Panc1 (cell line): ENCODE results near the gene GDF7. TPM values are rescaled to one million over a fixed set of nuclear protein-coding genes. Genes with fewer than 3 reads are reported as not detected.

Source experiments
- ATAC-seq: fragments of 200-7000 bp; cut with Tn5 transposase; 2 replicates; pipeline ENCODE4 v1.9.1; 2020; ENCODE audit warnings: mild to moderate bottlenecking, moderate library complexity
- BruUV-seq: library from RNA; stranded (reverse); fragments of 400-500 nt; replicated peaks from 2 replicates; lab custom pipeline; 2021; lab: Mats Ljungman, UMichigan
- CTCF ChIA-PET: fragments of 300-600 bp; sonication (Branson Sonifier 250); formaldehyde crosslinking; loops from one replicate; lab custom pipeline; 2022; ENCODE audit warnings: antibody characterized with exemption; lab: Charles Lee
- POLR2A ChIA-PET: fragments of 300-600 bp; sonication (Branson Sonifier 250); formaldehyde crosslinking; loops from one replicate; lab custom pipeline; 2022; ENCODE audit warnings: antibody characterized with exemption; lab: Charles Lee
- DNase-seq: peaks from one replicate; pipeline ENCODE4 v3.0.0-alpha.2; 2010; ENCODE audit warnings: low read depth, low spot score
- H3K27ac ChIP-seq: 2 replicates; pipeline ENCODE4 v1.5.1; 2011; ENCODE audit warnings: mild to moderate bottlenecking, low read length, inconsistent platforms
- H3K27me3 ChIP-seq: fragments of 200-500 bp; sonication (Bioruptor generic); 2 replicates; pipeline ENCODE4 v1.6.0; 2014; ENCODE audit warnings: low read length, inconsistent platforms; ENCODE audit not compliant: control insufficient read depth, insufficient read depth
- H3K36me3 ChIP-seq: fragments of 200-500 bp; sonication (Bioruptor generic); 2 replicates; pipeline ENCODE4 v1.5.1; 2014; ENCODE audit warnings: inconsistent platforms, mild to moderate bottlenecking, low read length, moderate library complexity; ENCODE audit not compliant: control insufficient read depth, insufficient read depth
- H3K4me1 ChIP-seq: 2 replicates; pipeline ENCODE4 v1.5.1; 2011; ENCODE audit warnings: inconsistent platforms, mild to moderate bottlenecking, low read length, moderate library complexity; ENCODE audit not compliant: control insufficient read depth, insufficient read depth
- H3K4me3 ChIP-seq, 2 experiments: 2 replicates each; pipeline ENCODE4 v1.5.1; 2011 to 2012; ENCODE audit warnings: low read depth in 2 of 2, low read length in 2 of 2, mild to moderate bottlenecking in 2 of 2, inconsistent platforms in 1 of 2, moderate library complexity in 1 of 2
- H3K9me3 ChIP-seq: fragments of 200-500 bp; sonication (Bioruptor generic); 2 replicates; pipeline ENCODE4 v1.5.1; 2014; ENCODE audit warnings: low read depth, mild to moderate bottlenecking, inconsistent platforms, low read length, moderate library complexity; ENCODE audit not compliant: control insufficient read depth, insufficient read depth
- CTCF ChIP-seq: fragments of 450-650 bp; IDR thresholded peaks from 2 replicates; pipeline ENCODE4 v1.5.1; 2017; ENCODE audit warnings: mild to moderate bottlenecking
- POLR2AphosphoS5 ChIP-seq: IDR thresholded peaks from 2 replicates; pipeline ENCODE4 v1.6.1; 2012; ENCODE audit warnings: mild to moderate bottlenecking, low read depth, low read length, moderate library complexity
- REST ChIP-seq, 2 experiments: IDR thresholded peaks; 2 replicates each; pipeline ENCODE4 v1.6.1; 2011 to 2012; ENCODE audit warnings: low read depth in 2 of 2, control low read depth in 1 of 2, low read length in 1 of 2, mild to moderate bottlenecking in 1 of 2, moderate library complexity in 1 of 2; ENCODE audit not compliant: insufficient read depth in 1 of 2
- SIN3A ChIP-seq: IDR thresholded peaks from 2 replicates; pipeline ENCODE4 v1.6.1; 2012; ENCODE audit warnings: low read depth, mild to moderate bottlenecking, low read length, moderate library complexity, borderline replicate concordance; ENCODE audit not compliant: insufficient read depth
- TCF7L2 ChIP-seq: IDR thresholded peaks from 2 replicates; pipeline ENCODE4 v1.6.1; 2011; ENCODE audit warnings: mild to moderate bottlenecking, low read depth, low read length, inconsistent platforms
- in situ Hi-C: cut with HindIII; loops from 2 replicates; pipeline ENCODE4 v1.10.0; 2016; ENCODE audit warnings: low sequenced_read_pairs, low pct_unique_long_range_greater_than_20kb
- intact Hi-C: fragments of 100-400 bp; cut with micrococcal nuclease; formaldehyde crosslinking; loops from one replicate; pipeline ENCODE4 v1.10.0; 2022; ENCODE audit not compliant: unreplicated experiment
- total RNA-seq: library from RNA; stranded (reverse); gene quantifications from one replicate; pipeline ENCODE4 v1.2.1, GENCODE V29; 2021; ENCODE audit not compliant: unreplicated experiment

GDF7 gene
- total RNA-seq, 1 experiment from 2014 or later, result not detected

GRCh38 chr2:20619624-20620024, 47.3 kb upstream of the GDF7 start:
- no peak overlapping the region for H3K4me3 ChIP-seq
- POLR2A ChIA-PET, result no interaction called here
- no peaks in the 10 kb centered on the region for H3K9me3 ChIP-seq
- H3K27ac ChIP-seq, result no peak overlapping the region
- DNase-seq (no peak), ATAC-seq (no peak)
- in situ Hi-C loops (no loop called here), intact Hi-C loops (no loop called here)
- no peaks in the 10 kb centered on the region for H3K27me3 ChIP-seq
- no peak for TF ChIP-seq REST (IDR thresholded peaks at IDR 0.05; ENCODE audit: insufficient read depth in 1 of 2, low read depth in 2 of 2, low read length in 1 of 2)
- TF ChIP-seq CTCF, result no peak
- no peak for TF ChIP-seq POLR2AphosphoS5
- no peak for TF ChIP-seq SIN3A
- TF ChIP-seq TCF7L2, result no peak
- no peaks in the 10 kb centered on the region; the same call in none of the 2 replicates for H3K36me3 ChIP-seq
- peaks cover 11% of the 10 kb centered on the region for H3K4me1 ChIP-seq
- no TSS peak for BruUV-seq
- CTCF ChIA-PET, result interaction anchor here (0.5 kb wide), 1 partner anchor 16 kb away, joined by 3 read pairs; no protein-coding TSS in a partner anchor

GRCh38 chr2:20620271-20620681, 46.7 kb upstream of the GDF7 start:
- intact Hi-C loops (no loop called here), in situ Hi-C loops (no loop called here)
- TF ChIP-seq CTCF (no peak), TCF7L2 (no peak), SIN3A (no peak)
- ChIA-PET POLR2A (no interaction called here), CTCF (no interaction called here)
- no peaks in the 10 kb centered on the region for H3K27me3 ChIP-seq
- H3K36me3 ChIP-seq, result no peaks in the 10 kb centered on the region; the same call in none of the 2 replicates
- H3K4me1 ChIP-seq, result peaks cover 11% of the 10 kb centered on the region
- no TSS peak for BruUV-seq
- H3K9me3 ChIP-seq, result no peaks in the 10 kb centered on the region
- H3K27ac ChIP-seq, result no peak overlapping the region
- ATAC-seq (no peak), DNase-seq (no peak)
- H3K4me3 ChIP-seq, result no peak overlapping the region
